ENCODE results near the gene GDPD4. TPM values are rescaled to one million over a fixed set of nuclear protein-coding genes. Genes with fewer than 3 reads are reported as not detected.

Gene GDPD4
- polyA plus RNA-seq, 10 donors, result 0.15 to 2.3 (median 0.41) TPM; not detected in 1

- no peak for DNase-seq
These were observed 109.5 kb downstream of the GDPD4 start for GRCh38 chr11:77191823-77192495.

- DNase-seq, result no peak
These were observed 110.1 kb downstream of the GDPD4 start for GRCh38 chr11:77191429-77191822.

GRCh38 chr11:77190331-77191075 is 111.0 kb downstream of the GDPD4 start:
- no peak for DNase-seq

GRCh38 chr11:77189588-77190210 is 111.8 kb downstream of the GDPD4 start:
- no peak for DNase-seq

GRCh38 chr11:77188633-77189491 is 112.6 kb downstream of the GDPD4 start:
- DNase-seq, result no peak

- peak; percentile 73 to 89 (median 87) for DNase-seq
These were observed 113.5 kb downstream of the GDPD4 start for GRCh38 chr11:77187776-77188632.

GRCh38 chr11:77187111-77187750 is 114.3 kb downstream of the GDPD4 start:
- no peak for DNase-seq

GRCh38 chr11:77186302-77186701 is 115.2 kb downstream of the GDPD4 start:
- DNase-seq, result no peak

GRCh38 chr11:77184136-77184860 is 117.2 kb downstream of the GDPD4 start:
- no peak for DNase-seq

GRCh38 chr11:77183431-77183984 is 118.0 kb downstream of the GDPD4 start:
- no peak for DNase-seq

- DNase-seq, result no peak
These were observed 118.7 kb downstream of the GDPD4 start for GRCh38 chr11:77182542-77183430.

GRCh38 chr11:77181799-77182541 is 119.5 kb downstream of the GDPD4 start:
- DNase-seq, result no peak

- DNase-seq, result no peak
These were observed 120.3 kb downstream of the GDPD4 start for GRCh38 chr11:77181226-77181625.

- DNase-seq, result no peak
These were observed 121.1 kb downstream of the GDPD4 start for GRCh38 chr11:77180346-77180745.

- DNase-seq, result no peak
These were observed 121.8 kb downstream of the GDPD4 start for GRCh38 chr11:77179681-77180080.

- no peak for DNase-seq
These were observed 122.4 kb downstream of the GDPD4 start for GRCh38 chr11:77179048-77179447.

- no peak for DNase-seq
These were observed 123.3 kb downstream of the GDPD4 start for GRCh38 chr11:77178150-77178549.

GRCh38 chr11:77176996-77177395 is 124.5 kb downstream of the GDPD4 start:
- no peak for DNase-seq

All from muscle of back (tissue), 11 donors.